Measurements from ENCODE around the gene ANAPC4. TPM values are rescaled to one million over a fixed set of nuclear protein-coding genes. Genes with fewer than 3 reads are reported as not detected.

Gene ANAPC4
- polyA plus RNA-seq, 1 donor (not counting 4 experiments of a cell fraction or from before 2014, with no cell fraction given), result 26.9 TPM

DNA sequence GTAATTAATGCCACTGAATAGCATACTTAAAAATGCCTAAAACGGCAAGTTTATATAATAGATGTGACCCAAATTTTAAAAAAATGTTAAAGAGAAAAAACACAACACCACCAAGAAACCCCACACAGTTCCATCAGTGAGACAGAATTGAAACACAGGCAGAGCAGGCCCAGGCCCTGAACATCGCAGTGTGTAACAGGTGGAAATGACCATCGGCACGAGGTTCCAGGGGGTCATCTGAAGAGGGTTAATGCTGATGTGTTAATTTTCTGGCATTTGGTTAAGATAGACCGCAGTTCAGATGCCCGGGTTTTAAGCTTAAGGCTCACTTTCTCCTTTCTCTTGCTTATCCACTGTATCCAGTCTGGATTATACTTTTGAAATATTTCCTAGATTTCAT lies 66.8 kb downstream of the ANAPC4 start:
- no peaks in the 10 kb centered on the region for H3K79me2 ChIP-seq (ENCODE audit: control insufficient read depth, insufficient read depth, low read length)
- no peak overlapping the region for H3K4me2 ChIP-seq (ENCODE audit: control insufficient read depth, extremely low read depth, insufficient read depth, low read depth, low read length)
- dilution Hi-C loops (cut with MboI; ENCODE audit: extremely low pct_ligation_motif_present, low sequenced_read_pairs), result loop anchor here (25.0 kb wide), 1 partner anchor 318 kb away; no protein-coding TSS in a partner anchor
- H3K9me1 ChIP-seq (ENCODE audit: control insufficient read depth, extremely low read depth, insufficient read depth, low read length), result no peaks in the 10 kb centered on the region
- no peak for DNase-seq (ENCODE audit: low read depth, low spot score)
- no peaks in the 10 kb centered on the region for H3K36me3 ChIP-seq (ENCODE audit: control insufficient read depth in 2 of 2, extremely low read depth in 1 of 2, insufficient read depth in 2 of 2, low read length in 2 of 2)
- no peak for FAIRE-seq
- H3K27me3 ChIP-seq (ENCODE audit: control insufficient read depth, extremely low read depth, insufficient read depth, low read length), result no peaks in the 10 kb centered on the region
- no peak overlapping the region for H3K9ac ChIP-seq (ENCODE audit: control insufficient read depth, extremely low read depth, insufficient read depth, low read length)
- no peak overlapping the region for H2AFZ ChIP-seq (ENCODE audit: control insufficient read depth, low read length)
- no peaks in the 10 kb centered on the region for H3K9me3 ChIP-seq (ENCODE audit: control insufficient read depth, low read depth, low read length)
- H3K4me3 ChIP-seq (ENCODE audit: control insufficient read depth in 2 of 3, extremely low read depth in 1 of 3, insufficient read depth in 2 of 3, low read depth in 1 of 3, low read length in 3 of 3), result no peak overlapping the region
- H3K27ac ChIP-seq (ENCODE audit: control insufficient read depth, insufficient read depth, low read length), result no peak overlapping the region
- peaks cover 8% of the 10 kb centered on the region for H3K4me1 ChIP-seq (ENCODE audit: control insufficient read depth, extremely low read depth, insufficient read depth, low read length)
- TF ChIP-seq EZH2 (IDR thresholded peaks at IDR 0.05; ENCODE audit: low read length), result no peak
- TF ChIP-seq, protein P1, sequence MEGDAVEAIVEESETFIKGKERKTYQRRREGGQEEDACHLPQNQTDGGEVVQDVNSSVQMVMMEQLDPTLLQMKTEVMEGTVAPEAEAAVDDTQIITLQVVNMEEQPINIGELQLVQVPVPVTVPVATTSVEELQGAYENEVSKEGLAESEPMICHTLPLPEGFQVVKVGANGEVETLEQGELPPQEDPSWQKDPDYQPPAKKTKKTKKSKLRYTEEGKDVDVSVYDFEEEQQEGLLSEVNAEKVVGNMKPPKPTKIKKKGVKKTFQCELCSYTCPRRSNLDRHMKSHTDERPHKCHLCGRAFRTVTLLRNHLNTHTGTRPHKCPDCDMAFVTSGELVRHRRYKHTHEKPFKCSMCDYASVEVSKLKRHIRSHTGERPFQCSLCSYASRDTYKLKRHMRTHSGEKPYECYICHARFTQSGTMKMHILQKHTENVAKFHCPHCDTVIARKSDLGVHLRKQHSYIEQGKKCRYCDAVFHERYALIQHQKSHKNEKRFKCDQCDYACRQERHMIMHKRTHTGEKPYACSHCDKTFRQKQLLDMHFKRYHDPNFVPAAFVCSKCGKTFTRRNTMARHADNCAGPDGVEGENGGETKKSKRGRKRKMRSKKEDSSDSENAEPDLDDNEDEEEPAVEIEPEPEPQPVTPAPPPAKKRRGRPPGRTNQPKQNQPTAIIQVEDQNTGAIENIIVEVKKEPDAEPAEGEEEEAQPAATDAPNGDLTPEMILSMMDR (optimal IDR thresholded peaks at IDR 0.05 in 1 of 3, IDR thresholded peaks at IDR 0.05 in 1 of 3, conservative IDR thresholded peaks at IDR 0.05 in 1 of 3; ENCODE audit: extremely low read depth in 1 of 3, insufficient read depth in 2 of 3, low read length in 3 of 3), result no peak
- no peaks in the 10 kb centered on the region for H4K20me1 ChIP-seq (ENCODE audit: control insufficient read depth, extremely low read depth, insufficient read depth, low read length)

DNA sequence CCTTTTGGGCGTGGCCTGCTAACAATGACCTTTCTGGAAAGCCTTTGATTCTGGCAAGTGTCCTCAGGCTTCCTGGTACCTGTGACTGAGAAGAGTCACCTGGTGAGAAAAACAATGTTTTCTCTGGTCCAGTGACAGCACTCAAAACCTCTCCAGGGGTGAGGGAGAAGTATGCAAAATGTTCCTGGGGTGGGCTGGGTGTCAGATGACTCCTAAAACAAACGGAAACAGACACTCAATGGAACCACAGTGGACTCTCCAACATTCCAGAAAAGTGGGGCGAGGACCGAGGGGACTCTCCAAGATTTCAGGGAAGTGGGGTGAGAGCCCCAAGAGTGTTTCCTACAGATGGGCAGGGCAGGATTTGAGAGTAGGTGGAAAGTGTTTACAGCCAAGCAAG lies 69.5 kb downstream of the ANAPC4 start:
- Histone ChIP-seq H3K79me2 (ENCODE audit: control insufficient read depth, insufficient read depth, low read length) (no peaks in the 10 kb centered on the region), H3K9ac (ENCODE audit: control insufficient read depth, extremely low read depth, insufficient read depth, low read length) (no peak overlapping the region), H3K4me1 (ENCODE audit: control insufficient read depth, extremely low read depth, insufficient read depth, low read length) (peaks cover 17% of the 10 kb centered on the region), H3K4me2 (ENCODE audit: control insufficient read depth, extremely low read depth, insufficient read depth, low read depth, low read length) (no peak overlapping the region), H4K20me1 (ENCODE audit: control insufficient read depth, extremely low read depth, insufficient read depth, low read length) (no peaks in the 10 kb centered on the region), H3K27ac (ENCODE audit: control insufficient read depth, insufficient read depth, low read length) (no peak overlapping the region), H3K4me3 (ENCODE audit: control insufficient read depth in 2 of 3, extremely low read depth in 1 of 3, insufficient read depth in 2 of 3, low read depth in 1 of 3, low read length in 3 of 3) (no peak overlapping the region), H3K36me3 (ENCODE audit: control insufficient read depth in 2 of 2, extremely low read depth in 1 of 2, insufficient read depth in 2 of 2, low read length in 2 of 2) (no peaks in the 10 kb centered on the region), H3K9me3 (ENCODE audit: control insufficient read depth, low read depth, low read length) (no peaks in the 10 kb centered on the region), H2AFZ (ENCODE audit: control insufficient read depth, low read length) (no peak overlapping the region), H3K9me1 (ENCODE audit: control insufficient read depth, extremely low read depth, insufficient read depth, low read length) (no peaks in the 10 kb centered on the region), H3K27me3 (ENCODE audit: control insufficient read depth, extremely low read depth, insufficient read depth, low read length) (no peaks in the 10 kb centered on the region)
- no peak for FAIRE-seq
- TF ChIP-seq, protein P1 (optimal IDR thresholded peaks at IDR 0.05 in 1 of 3, IDR thresholded peaks at IDR 0.05 in 1 of 3, conservative IDR thresholded peaks at IDR 0.05 in 1 of 3; ENCODE audit: extremely low read depth in 1 of 3, insufficient read depth in 2 of 3, low read length in 3 of 3), result no peak
- no peak for TF ChIP-seq EZH2 (IDR thresholded peaks at IDR 0.05; ENCODE audit: low read length)
- dilution Hi-C loops (cut with MboI; ENCODE audit: extremely low pct_ligation_motif_present, low sequenced_read_pairs), result loop anchor here (25.0 kb wide), 1 partner anchor 316 kb away; no protein-coding TSS in a partner anchor
- DNase-seq (ENCODE audit: low read depth, low spot score), result no peak

Measured in keratinocyte (primary cell).